ENCODE results near the gene CALML6.
"Not testable (repeated sequence)": the region's sequence is repeated elsewhere in the genome, so short reads cannot be mapped to it uniquely, and the experiment has no call there.

CALML6 gene, protein sequence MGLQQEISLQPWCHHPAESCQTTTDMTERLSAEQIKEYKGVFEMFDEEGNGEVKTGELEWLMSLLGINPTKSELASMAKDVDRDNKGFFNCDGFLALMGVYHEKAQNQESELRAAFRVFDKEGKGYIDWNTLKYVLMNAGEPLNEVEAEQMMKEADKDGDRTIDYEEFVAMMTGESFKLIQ

DNA sequence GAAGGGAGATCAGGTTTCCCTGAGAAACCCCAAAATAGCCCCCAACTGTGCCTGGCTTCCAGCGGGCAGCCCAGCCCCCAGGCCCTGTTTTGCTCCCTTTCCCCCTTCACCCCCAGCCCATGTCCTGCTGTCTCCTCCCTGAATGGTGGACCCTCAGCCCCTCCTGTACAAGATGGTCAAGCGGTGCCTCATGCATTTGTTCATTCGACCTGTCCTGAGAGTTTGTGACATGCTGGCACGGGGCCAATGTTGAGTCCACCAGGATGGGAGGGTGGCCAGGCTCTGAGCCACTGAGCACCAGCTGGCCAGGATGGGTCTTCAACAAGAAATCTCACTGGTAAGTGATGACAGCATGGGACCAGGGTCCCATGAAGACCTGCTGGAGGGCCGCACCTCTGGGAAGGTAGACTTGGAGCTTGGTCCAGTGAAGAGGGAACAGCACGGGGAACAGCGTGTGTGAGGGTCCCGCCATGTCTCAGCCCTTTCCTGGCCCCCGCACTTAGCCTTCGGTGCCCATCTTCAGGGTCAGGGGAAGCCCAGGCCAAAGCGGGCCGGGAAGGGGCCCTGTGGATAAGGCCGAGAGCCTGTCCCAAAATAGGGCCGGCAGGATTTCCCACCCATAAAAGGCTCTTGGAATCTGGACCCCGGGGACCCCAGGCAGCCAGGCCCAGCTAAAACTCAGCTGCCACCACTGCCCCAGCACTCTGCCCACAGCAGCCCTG is at the start of gene CALML6:
Gene CALML6 (plus strand): TSS at position 290 of the 722 bp plus-strand sequence. CDS start 21 bp downstream, at position 311.
- no peak for DNase-seq (ENCODE audit: low spot score)

DNA sequence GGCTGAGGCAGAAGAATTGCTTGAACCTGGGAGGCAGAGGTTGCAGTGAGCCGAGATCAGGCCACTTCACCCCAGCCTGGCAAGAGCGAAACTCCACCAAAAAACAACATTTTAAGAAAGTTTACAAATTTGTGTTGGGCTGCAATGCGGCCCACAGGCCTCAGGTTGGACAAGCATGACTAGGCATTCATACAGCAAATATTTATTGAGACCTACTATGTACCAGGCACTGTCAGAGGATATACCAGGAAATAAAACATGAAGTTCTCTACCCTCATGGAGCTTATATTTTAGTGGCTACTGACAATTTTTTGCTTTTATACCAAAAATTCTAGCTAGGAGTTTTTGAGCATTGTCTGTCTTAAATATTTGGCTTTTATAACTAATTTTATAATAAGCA is 47.9 kb upstream of the CALML6 start:
- no peak for DNase-seq (ENCODE audit: low spot score)

DNA sequence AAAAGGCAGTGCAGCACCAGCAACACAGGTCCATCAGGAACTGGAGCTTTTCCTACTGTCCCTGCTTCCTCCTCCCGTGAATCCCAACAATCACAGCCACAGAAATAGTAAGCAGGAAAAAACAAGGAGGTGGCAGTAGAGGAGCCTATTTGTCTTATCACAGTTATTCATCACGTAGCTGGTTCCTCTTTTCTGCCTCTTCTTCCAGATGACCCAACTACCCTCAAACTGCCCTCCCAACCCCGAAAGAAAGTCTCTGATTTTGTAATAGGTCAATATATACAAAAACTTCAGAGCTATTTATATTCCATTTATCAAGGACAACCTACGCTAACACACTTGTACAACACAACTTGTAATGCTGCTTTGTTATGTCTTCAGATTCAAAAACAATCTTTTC is 45.6 kb upstream of the CALML6 start:
- peak; percentile 59 for DNase-seq (ENCODE audit: low spot score)

DNA sequence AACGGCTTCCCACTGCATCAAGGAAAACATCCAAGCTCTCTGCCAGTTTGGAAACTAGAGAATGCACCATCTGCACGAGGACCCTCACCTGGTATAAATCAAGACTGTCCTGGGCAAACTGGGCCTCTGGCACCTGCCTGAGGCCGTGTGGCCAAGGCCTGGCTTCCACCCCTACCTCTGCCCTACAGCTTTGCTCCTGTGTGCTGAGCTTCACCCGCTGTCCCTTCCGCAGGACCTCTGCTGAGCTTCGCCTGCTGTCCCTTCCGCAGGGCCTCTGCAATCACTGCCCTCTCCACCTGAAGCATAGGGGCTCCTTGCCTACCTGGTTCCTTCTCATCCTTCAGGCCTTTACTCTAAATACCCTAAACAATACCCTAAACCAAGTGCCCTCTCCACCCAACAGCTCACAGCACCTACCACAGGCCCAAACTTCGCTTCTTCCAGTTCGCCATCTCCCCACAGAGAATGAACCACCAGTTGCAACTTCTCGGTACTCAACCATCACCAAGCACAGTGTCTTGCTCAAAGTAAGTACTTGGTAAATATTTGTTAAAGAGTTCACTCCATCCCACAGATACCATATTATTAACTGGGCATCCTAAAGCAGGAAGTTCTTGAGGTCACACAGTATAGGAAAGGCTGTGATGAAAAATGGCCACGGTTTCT is 42.6 kb upstream of the CALML6 start:
- no peak for DNase-seq (ENCODE audit: low spot score)

DNA sequence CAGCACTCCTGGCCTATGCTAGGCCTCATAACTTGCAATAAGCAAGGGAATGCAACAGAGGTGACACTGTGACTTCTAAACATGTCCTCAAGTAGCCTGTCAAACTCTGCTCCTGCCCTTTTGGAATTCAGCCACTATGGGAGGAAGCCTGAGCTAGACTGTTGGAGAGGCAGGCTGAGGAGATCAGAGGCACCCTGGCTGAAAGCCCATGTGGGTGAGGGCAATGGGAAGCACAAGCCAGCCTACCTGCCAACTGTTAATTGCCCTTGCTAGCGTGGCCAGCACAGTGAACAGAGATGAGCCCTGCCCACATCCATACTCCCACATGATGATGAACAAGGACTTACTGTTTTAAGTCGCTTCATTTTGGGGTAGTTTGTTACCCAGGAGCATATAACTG is 41.9 kb upstream of the CALML6 start:
- DNase-seq (ENCODE audit: low spot score) = no peak

DNA sequence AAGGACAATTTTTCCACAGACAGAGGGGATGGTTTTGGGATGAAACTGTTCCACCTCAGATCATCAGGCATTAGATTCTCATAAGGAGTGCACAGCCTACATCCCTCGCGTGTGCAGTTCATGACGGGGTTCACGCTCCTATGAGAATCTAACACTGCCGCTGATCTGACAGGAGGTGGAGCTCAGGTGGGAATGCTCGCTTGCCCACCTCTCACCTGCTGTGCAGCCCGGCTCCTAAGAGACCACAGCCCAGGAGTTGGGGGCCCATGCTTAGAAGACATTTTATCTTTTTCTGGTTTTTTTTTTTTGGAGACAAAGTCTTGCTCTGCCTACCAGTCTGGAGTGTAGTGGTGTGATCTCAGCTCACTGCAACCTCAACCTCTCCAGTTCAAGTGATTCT is 40.2 kb upstream of the CALML6 start:
- DNase-seq (ENCODE audit: low spot score) = no peak

DNA sequence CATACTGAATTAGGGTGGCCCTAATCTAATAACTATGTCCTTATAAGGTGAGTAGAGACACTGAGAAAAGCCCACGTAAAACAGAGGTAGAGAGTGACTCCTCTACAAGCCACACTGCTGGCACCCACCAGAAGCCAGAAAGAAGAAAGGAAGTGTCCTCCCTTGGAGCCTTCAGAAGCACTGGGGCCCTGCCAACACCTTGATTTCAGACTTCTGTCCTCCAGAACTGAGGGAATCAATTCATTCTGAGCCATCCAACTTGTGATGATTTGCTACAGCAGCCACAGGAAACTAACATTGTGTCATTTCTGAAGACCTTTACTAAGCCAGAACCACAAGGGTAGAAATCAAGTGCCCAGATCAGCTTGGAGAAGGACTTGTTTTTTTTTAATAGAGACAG is 39.1 kb upstream of the CALML6 start:
- DNase-seq (ENCODE audit: low spot score) = no peak

DNA sequence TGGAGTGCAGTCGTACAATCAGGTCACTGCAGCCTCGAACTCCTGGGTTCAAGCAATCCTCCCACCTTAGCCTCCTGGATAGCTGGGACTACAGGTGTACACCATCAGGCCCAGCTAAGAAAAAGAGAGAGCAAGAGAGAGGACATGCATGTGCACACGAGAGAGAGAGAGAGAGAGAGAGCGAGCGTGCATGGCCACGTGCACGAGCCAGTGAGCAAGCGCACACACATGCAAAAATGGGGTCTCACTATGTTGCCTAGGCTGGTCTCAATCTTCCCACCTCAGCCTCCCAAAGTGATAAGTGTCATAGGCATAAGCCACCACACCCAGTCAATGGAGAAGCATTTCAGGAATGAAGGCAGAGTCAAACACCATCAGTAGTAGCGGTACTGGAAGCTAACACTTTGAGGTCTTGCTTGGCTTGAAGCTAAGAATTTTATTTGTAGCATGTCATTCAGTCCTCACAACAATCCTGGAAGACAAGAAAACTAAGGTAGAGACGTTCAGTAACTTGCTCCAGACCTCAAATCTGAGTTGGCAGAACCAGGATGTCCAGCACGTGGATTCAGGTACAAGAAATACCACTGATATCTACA is 38.6 kb upstream of the CALML6 start:
- no peak for DNase-seq (ENCODE audit: low spot score)

DNA sequence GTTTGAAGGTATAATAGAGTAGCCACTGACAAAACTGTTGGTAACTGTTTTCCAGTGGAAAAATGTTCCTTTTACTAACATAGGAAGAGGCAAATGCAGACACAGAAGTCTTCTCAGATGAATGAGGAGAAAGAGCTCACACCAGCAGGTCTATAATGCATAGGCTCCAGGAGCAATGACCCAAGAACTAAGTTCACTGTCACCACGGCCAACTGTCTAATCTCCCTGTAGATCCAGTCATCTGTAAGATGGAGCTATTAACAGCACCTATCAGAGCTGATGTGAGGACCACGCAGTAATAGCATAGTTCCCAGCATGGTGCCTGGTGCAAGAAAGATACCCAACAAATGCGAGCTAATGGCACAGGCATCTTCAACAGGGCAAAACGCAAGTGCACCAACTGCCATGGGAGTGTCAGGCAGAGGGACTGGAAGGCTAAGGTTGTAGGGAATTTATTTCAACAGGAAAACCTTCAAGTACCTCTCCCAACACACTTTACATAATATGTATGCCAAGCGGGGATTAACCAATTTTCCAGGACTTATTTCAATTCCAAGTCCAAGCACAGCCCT is 37.1 kb upstream of the CALML6 start:
- no peak for DNase-seq (ENCODE audit: low spot score)

DNA sequence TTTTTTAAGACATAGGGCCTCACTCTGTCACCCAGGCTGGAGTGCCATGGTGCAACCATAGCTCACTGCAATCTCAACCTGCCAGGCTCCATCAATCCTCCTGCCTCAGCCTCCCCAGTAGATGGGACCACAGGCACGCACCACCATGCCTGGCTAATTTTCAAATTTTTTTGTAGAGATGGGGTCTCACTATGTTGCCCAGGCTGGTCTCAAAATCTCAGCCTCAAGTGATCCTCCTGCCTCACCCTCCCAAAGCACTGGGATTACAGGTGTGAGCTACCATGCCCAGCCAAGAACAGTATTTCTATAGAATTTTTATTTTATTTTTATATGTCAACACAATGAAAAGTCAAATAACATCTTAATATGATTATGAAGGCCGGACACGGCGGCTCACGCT is 35.1 kb upstream of the CALML6 start:
- no peak for DNase-seq (ENCODE audit: low spot score)

DNA sequence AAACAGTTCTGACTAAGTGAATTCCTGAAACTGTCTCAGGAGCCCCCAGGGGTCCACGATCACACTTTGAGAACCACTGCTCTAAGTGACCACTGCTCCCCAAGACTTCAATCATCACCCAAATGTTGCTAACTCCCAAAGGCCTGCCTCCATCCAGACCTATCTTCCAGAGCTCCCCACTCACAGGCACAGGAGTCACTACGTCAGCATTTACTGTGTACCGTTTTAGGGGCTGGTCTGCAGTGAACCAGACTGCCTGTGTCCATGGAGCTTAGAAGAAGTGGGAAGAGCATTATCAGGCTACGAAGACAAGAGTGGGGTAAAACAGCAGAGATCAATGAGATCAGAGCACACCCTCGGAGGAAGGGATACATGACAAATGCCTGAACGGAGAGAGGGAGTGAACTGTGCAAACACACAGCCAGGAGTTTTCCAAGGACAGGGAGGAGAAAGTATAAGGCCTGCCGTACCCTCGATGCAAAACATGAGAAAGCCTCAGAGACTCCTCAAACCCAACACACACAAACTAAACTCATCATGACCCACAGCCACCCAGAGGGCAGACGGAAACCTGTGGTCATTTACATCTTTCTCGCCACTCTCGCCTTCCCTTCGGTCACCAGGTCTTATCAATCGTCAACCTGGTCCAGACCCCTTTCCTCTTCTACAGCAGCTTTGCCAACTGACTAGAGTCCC is 34.3 kb upstream of the CALML6 start:
- DNase-seq (ENCODE audit: low spot score) = no peak

DNA sequence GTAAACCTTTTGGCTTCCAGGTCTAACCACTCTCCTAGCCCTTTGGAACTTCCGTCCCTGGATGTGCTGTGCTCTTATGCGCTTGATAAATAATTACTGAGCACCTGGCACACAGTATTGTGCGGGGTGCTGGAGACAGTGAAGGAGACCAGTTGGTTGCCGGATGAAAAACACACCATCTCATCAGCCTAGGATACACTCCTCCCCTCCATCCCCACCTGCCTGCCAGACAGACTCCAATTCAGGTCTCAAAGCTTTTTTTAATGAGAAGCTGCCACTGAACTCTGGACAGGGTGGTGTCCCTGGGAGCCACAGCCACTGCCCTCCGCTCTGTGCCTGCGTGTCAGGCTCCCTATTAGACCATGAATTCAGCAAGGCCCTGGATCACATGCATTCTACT is 33.3 kb upstream of the CALML6 start:
- DNase-seq (ENCODE audit: low spot score) = no peak

DNA sequence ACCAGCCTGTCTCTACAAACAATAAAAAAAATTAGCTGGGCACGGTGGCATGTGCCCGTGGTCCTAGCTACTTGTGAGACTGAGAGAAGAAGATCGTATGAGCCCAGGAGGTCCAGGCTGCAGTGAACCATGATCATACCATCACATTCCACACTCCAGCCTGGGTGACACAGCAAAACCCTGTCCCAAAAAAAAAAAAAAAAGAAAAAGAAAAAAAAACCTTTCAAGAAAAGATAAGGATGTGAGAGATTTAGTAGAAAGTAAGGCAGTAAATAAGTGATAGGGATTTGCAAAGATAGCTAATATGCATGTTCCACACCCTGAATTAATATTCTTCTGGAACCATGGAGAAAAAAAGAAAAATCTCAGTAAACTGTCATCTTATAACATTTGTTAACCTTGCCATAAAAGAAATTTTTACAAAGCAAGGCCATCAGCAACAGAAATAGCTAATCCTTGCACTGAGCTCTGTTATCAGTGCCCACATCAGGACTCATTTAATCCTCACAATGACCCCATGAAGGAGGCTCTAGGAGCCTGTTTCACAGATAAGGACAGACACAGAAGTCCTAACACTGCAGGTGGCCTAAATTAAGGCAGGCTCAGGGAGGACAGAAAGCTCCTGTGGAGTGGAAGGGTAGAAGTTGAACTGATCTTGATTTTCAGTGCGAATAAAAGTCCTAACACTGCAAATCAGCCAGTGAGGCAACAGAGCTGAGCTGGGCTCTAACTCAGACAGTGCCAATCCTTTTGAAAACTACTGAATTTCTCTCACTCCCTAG is 31.8 kb upstream of the CALML6 start:
- DNase-seq (ENCODE audit: low spot score) = peak; percentile 41

DNA sequence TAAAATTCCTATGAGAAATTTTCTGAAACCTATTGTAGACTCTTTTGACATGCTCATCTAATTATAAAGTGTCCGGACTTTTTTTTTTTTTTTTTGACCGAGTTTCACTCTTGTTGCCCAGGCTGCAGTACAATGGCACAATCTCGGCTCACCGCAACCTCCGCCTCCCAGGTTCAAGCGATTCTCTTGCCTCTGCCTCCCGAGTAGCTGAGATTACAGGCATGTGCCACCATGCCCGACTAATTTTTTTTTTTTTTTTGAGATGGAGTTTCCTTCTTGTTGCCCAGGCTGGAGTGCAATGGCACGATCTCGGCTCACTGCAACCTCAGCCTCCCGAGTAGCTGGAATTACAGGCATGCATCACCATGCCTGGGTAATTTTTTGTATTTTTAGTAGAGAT is 31.2 kb upstream of the CALML6 start:
- DNase-seq (ENCODE audit: low spot score) = not testable (repeated sequence)

DNA sequence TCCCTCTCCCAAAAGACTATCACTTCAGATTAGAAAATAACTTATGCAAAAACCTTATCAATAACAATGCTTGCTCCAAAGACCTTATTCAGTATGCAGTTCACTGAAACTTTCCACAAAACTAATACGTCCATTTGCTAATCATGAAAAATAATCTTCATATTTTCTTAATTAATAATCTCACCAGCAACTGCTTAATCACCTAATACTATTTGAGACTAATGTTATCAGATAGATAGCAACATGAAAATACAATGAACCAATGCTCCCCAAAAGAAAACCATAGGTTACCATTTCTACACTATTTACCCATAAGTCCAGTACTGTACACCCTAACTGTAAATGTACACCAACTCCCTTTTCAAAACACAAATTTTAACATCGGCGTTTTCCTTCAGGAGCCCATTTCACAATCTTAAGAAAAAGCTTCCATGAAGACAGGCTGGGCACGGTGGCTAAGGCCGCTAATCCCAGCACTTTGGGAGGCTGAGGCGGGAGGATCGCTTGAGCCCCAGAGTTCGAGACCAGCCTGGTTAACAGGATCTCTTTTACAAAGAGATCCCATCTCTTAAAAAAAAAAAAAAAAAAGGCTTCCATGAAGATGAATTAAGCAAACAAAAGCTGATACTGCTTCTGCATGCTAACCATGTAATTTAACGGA is 25.8 kb upstream of the CALML6 start:
- DNase-seq (ENCODE audit: low spot score) = peak; percentile 41

DNA sequence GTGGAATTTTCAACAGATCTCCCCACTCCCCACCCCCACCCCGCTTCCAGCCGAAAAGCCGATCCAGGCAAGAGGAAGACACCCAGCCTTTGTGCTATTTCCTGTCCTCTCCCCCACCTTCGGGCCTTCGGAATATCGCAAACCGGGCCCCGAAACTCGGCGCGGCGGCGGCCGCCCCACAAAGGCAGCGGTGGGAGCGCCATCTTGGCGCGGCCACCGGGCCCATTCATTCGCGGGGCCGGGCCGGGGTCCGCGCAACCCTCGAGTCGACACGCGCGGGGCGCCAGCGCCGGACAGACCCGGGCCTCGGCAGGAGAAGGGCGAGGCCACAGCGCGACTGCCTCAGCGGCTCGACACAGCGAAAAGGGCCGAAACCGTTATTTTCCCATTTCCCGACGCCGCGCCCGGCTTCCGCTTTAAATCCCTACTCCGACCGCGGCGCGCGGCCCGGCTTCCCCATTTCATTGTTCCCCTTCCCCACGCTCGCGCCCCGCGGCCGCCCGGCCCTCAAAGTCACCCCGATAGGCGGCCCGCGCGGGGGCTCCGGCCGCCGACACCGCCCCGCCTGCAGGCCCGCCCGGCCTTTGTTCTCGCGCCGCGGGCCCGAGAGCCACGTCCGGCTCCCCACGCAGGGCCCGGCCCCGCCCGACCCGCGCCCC is 25.1 kb upstream of the CALML6 start:
- DNase-seq (ENCODE audit: low spot score) = peak; percentile 69

DNA sequence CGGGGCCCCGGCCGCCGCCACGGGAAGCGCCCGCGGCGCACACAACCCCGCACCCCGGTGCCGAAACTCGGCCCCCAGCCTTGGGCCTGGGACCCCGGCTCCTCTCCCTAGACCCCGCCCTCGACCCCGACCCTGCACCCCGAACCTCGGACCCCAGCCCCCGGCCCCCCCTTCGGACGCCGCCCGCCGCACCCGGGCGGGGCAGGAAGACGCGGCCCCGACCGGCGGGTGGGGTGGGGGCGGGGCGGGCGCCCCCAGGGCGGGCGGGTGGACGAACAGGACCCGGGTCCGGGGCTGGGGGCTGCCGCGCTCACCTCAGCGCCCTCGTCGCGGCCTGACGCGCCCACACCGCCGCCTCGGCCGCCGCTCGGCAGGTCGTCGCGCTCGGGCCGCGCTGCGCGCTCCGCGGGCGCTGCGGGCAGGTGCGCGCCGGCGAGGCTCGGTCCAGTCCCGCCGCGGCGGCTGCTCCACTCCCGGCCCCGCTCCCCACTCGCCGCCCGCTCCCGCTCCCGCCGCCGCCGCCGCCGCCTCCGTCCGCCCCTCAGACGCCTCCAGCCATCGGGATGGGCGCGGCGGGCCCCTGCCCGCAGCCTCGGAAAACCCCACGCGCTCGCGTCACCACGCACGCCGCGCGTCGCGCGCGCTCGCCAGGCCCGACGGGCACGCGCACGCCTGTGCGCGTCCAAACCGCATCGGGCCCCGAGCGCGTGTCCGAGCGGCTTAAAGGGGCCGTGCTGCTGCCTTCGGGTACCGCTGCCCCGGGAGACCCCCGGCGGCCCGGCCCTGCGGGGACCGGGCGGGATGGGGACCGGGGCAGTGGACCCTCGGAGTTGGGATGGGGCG is 24.3 kb upstream of the CALML6 start, which contains the start of gene GNB1:
Gene GNB1 (minus strand): TSS at position 582 of the 843 bp plus-strand sequence. CDS start 65,634 bp downstream, outside the sequence.
- peak; percentile 93 for DNase-seq (ENCODE audit: low spot score)

DNA sequence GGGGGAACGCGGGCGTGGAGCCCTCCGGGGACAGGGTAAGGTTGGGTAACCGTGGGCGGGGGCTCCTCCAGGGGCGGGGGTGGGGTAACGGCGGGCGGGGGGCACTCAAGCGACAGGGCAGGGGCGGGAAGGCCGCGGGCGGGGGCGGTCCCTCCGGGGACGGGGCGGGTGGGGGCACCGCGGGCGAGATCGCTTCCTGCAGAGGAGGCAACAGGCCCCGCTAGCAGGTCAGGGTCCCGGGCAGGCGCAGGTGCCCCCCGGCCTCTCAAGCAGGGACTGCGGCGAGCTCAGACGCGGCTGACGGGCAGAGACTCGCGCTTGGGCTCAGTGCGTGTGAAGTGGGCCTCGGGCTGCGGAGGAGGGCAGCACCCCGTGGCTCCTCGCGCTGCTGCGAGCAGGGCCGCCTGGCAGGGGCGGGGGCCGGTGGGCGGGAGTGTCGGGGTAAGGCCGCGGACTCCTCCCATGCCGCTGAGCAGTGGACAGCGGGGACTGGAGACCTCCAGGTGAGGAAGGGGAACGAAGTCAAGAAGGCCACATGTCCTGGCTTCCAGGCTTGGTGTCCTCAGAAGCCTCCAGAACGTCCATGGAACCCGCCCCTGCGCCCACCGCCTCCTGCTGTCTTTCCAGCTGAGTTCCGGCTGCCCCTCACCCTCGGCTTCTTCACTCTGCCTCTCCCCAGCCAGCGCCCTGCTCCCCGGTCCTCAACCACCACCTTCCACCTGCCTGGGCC is 23.5 kb upstream of the CALML6 start:
- peak; percentile 76 for DNase-seq (ENCODE audit: low spot score)

All from NAMALWA (cell line).